ENCODE measurements around the gene CHST15.
A peak's percentile ranks its signal among the peaks of the same experiment; 100 is the strongest.

Gene CHST15

DNA sequence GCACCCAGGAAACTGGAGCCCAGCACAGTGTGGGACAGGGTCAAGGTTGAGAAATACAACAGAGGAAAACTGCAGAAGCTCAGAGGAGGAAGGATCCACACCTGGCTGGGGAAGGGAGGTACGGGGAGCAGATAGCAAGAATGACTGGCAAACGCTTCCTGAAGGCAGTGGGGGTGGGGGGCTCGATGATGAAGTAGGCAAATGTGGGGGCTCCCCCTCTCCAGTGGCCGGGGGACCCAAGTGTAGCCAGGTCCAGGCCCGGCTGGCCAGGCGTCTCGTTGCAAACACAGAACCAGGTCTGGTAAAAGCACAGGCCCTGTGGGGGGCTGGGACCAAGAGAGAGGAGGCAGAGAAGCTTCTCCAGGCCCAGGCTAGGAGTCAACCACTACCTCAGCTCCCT is 7.7 kb downstream of the CHST15 start:
- no peak for DNase-seq
- Mint-ChIP-seq H3K4me3 (no peak overlapping the region), H3K27ac (peak overlapping the region; percentile 66), H3K36me3 (ENCODE audit: low read depth) (peaks cover 13% of the 10 kb centered on the region), H3K9me3 (peaks cover 5% of the 10 kb centered on the region), H3K27me3 (ENCODE audit: low read depth, poor library complexity) (peaks cover 20% of the 10 kb centered on the region), H3K4me1 (peaks cover 71% of the 10 kb centered on the region)
- TF ChIP-seq, protein P1, sequence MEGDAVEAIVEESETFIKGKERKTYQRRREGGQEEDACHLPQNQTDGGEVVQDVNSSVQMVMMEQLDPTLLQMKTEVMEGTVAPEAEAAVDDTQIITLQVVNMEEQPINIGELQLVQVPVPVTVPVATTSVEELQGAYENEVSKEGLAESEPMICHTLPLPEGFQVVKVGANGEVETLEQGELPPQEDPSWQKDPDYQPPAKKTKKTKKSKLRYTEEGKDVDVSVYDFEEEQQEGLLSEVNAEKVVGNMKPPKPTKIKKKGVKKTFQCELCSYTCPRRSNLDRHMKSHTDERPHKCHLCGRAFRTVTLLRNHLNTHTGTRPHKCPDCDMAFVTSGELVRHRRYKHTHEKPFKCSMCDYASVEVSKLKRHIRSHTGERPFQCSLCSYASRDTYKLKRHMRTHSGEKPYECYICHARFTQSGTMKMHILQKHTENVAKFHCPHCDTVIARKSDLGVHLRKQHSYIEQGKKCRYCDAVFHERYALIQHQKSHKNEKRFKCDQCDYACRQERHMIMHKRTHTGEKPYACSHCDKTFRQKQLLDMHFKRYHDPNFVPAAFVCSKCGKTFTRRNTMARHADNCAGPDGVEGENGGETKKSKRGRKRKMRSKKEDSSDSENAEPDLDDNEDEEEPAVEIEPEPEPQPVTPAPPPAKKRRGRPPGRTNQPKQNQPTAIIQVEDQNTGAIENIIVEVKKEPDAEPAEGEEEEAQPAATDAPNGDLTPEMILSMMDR (IDR thresholded peaks at IDR 0.05) = no peak

DNA sequence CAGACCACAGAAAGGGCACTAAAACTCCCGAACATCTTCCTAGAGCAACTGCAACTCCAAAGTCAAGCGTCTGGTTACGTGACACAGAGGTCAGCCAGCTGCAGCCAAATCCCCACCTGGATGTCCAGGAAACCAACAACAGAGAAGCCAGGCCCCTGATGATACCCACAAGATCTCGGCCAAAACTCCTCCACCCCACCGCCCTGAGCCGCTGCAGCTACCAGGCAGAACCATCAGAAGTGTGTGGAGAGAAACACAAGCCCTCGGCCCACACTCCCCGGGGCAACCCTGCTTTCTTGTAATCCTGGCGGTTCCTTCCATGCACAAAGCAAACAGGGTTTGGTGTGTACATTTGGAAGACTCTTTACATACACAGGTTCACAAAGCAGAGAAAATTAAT is 8.7 kb downstream of the CHST15 start:
- TF ChIP-seq, protein P1 (IDR thresholded peaks at IDR 0.05) = no peak
- Mint-ChIP-seq H3K27me3 (ENCODE audit: low read depth, poor library complexity) (peaks cover 10% of the 10 kb centered on the region), H3K36me3 (ENCODE audit: low read depth) (peaks cover 13% of the 10 kb centered on the region), H3K9me3 (peaks cover 5% of the 10 kb centered on the region), H3K27ac (peak overlapping the region; percentile 80), H3K4me1 (peaks cover 71% of the 10 kb centered on the region), H3K4me3 (no peak overlapping the region)
- DNase-seq = no peak

DNA sequence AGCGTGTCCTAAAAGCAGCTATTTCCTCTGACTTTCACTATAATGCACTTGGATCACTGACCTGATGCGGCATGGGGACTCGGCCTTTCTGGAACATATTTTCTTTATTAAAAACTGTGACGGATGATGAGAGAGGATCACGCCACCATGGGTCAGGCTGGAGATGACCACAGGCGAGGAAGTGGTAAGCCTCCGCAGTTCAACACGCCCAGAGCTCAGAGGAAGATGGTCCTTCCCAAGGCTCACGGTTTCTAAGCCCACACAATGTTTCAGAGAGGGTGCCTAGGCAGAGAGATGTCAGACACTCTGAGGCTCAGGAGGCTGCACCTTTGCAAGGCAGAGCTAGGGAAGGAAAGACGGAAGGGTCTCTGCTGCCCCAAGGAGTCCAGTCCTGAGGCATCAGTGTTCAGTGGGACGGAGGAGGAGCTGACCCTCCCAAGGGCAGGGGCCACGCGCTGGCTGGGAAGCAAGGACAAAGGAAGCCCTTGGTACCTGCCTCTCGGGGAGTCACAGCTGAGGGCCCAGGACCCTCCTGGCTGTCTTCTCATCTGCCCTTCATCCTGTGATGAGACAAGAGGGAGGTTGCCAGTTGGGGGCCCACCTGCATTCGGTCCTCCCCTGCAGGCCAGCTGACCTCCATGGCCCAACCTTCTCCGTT is 9.5 kb downstream of the CHST15 start:
- Mint-ChIP-seq H3K9me3 (peaks cover 5% of the 10 kb centered on the region), H3K4me3 (no peak overlapping the region), H3K4me1 (peaks cover 70% of the 10 kb centered on the region), H3K27ac (no peak overlapping the region), H3K36me3 (ENCODE audit: low read depth) (peaks cover 13% of the 10 kb centered on the region), H3K27me3 (ENCODE audit: low read depth, poor library complexity) (peaks cover 6% of the 10 kb centered on the region)
- TF ChIP-seq, protein P1 (IDR thresholded peaks at IDR 0.05) = no peak
- no peak for DNase-seq

DNA sequence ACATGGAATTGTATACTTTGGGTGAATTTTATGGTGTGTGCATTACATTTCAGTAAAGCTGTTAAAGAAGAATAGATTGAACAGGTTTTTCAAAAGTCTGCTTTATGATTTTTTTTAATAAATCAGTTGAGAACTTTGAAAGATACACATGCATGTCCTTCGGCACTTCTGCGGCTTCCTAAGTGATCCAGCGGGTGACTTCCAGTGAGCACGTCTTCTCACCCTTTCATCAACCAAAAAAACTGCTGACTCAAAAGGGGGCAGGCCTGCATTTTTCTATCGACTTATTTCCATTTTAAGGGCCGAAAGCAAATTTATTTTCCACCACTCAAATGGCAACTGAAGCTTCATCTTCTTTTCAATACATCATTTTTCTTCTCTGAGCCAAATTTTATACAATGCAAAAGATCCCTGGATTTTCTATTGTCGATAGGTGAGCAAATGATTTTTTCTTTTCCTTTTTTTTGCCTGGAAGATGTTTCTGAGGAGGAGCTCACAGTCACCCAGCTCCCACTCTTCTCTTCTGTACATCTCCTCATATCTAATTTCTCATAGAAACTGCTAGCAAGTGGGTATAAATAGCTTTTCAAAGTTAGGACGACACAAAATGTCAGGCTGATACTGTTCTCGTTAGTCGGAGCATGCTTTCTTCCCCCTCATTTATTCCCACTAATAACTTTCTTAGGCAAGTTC is 10.2 kb downstream of the CHST15 start:
- Mint-ChIP-seq H3K4me3 (no peak overlapping the region), H3K36me3 (ENCODE audit: low read depth) (peaks cover 13% of the 10 kb centered on the region), H3K4me1 (peaks cover 65% of the 10 kb centered on the region), H3K27ac (no peak overlapping the region), H3K9me3 (peaks cover 5% of the 10 kb centered on the region), H3K27me3 (ENCODE audit: low read depth, poor library complexity) (peaks cover 6% of the 10 kb centered on the region)
- DNase-seq = no peak
- TF ChIP-seq, protein P1 (IDR thresholded peaks at IDR 0.05) = no peak

DNA sequence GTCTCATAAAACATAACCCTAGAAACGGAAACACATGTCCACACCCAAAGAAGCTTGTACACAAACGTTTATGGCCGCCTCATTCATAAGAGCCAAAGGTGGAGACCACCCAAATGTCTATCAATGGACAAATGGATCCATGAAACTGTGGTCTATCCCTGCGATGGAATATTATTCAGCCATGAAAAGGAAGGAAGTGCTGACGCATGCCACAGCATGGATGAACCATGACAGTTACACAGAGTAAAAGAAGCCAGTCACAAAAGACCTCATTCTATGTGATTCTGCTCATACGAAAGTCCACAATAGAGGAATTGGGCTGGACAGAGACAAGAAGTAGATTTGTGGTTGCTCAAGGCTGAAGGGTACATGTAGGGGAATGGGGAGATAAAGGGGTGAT is 10.8 kb downstream of the CHST15 start:
- peaks cover 70% of the 10 kb centered on the region for H3K4me1 Mint-ChIP-seq
- TF ChIP-seq, protein P1 (IDR thresholded peaks at IDR 0.05) = no peak
- H3K36me3 Mint-ChIP-seq (ENCODE audit: low read depth) = peaks cover 13% of the 10 kb centered on the region

More for the DNA sequence above, 10.8 kb downstream of the CHST15 start:
- Mint-ChIP-seq H3K9me3 (peaks cover 5% of the 10 kb centered on the region), H3K4me3 (no peak overlapping the region), H3K27me3 (ENCODE audit: low read depth, poor library complexity) (peaks cover 6% of the 10 kb centered on the region), H3K27ac (no peak overlapping the region)
- DNase-seq = no peak

Data from nephron progenitor cell (in vitro differentiated cells).